Medulla oblongata (tissue), 1 donor: ENCODE data around the gene ZSWIM1.
"Not testable (repeated sequence)": the region's sequence is repeated elsewhere in the genome, so short reads cannot be mapped to it uniquely, and the experiment has no call there.

Source experiments
- DNase-seq: peaks from one replicate; pipeline ENCODE4 v3.0.0-alpha.2; 2015; ENCODE audit errors: extremely low spot score

Gene ZSWIM1

DNA sequence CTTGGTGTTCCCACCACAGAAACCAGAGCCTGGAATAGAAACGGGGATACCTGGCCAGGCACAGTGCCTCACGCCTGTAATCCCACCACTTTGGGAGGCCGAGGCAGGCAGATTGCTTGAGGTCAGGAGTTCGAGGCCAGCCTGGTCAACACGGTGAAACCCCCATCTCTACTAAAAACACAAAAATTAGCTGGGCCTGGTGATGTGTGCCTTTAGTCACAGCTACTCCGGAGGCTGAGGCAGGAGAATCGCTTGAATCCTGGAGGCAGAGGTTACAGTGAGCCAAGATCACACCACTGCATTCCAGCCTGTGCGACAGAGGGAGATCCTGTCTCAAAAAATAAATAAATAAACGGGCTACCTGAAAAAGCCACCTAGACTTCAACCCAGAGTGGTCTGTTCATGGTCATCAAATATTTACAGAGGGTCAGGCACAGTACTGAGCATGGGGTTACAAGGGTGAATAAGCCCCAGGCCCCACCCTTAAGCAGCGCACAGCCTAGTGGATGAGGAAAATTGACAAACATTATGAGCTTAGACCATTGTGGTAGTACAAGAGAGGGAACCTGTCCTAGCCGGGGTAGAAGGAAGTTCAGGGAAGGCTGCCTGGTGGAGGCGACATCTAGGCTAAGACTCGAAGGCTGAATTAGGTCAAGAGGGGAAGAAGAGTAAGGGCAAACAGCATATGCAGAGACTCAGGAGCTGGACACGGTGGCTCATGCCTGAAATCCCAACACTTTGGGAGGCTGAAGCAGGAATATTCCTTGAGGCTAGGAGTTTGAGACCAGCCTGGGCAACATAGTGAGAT lies 46.2 kb downstream of the ZSWIM1 start:
- DNase-seq, result no peak

- not testable (repeated sequence) for DNase-seq
These were observed 50.7 kb downstream of the ZSWIM1 start for GRCh38 chr20:45931680-45932079.

DNA sequence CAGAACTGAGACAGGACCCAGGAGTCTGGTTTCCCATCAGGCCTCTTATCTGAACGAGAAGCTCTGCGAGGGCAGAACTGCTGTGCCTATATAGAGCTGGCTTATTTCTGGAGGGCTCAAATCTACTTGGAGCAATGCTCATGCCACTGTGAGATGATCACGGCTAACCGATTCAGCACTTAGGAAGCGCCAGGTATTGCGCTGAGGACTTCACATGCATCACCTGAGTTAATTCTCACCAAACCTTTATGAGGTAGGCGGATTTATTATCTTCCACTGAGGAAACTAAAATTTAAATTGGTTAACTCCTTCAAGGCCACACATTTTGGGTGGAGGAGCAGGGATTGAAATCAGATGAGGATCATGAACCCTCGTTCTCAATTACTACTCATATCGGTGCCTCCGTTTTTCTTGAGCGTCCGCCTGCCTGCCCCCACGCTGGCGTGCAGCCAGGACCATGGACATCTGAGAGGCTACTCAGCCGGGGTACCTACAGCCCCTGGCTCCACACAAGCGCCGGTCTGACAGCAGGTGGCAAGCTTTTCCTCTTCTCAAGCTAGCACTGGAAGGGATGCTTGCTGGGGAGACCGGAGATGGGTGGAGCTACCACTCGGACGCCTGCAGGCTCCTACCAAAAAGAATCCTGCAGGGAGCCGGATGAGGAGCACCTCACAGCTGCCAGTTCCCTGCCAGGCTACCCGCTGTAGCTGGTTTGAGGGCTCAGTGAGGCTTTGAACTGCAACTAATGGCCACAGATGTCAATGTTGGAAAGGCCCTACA lies 52.4 kb downstream of the ZSWIM1 start:
- DNase-seq, result peak; percentile 66

GRCh38 chr20:45934046-45934585 lies 53.1 kb downstream of the ZSWIM1 start:
- peak; percentile 65 for DNase-seq
